Sigmoid colon (tissue), 4 donors: ENCODE measurements around the gene ZNF496.
"Not testable (repeated sequence)": the region's sequence is repeated elsewhere in the genome, so short reads cannot be mapped to it uniquely, and the experiment has no call there.

ENCODE experiments used
- CTCF ChIP-seq, 4 experiments: fragments of 450-650 bp in 3 of 4; fragments of 200-600 bp in 1 of 4; IDR thresholded peaks; one replicate each; pipeline ENCODE4 v1.5.1; 2016 to 2019; ENCODE audit warnings: antibody characterized with exemption in 4 of 4, mild to moderate bottlenecking in 3 of 4, moderate library complexity in 2 of 4
- EP300 ChIP-seq, 4 donors: sonication (generic); formaldehyde crosslinking; IDR thresholded peaks; one replicate each; pipeline ENCODE4 v1.6.1; 2017; ENCODE audit warnings: antibody characterized with exemption in 4 of 4
- POLR2A ChIP-seq, 2 donors: fragments of 450-650 bp; IDR thresholded peaks; one replicate each; pipeline ENCODE4 v1.6.1; 2016; ENCODE audit warnings: antibody characterized with exemption in 2 of 2, mild to moderate bottlenecking in 2 of 2, moderate library complexity in 2 of 2
- POLR2AphosphoS5 ChIP-seq, 4 donors: sonication (generic); formaldehyde crosslinking; IDR thresholded peaks; one replicate each; pipeline ENCODE4 v1.6.1; 2017; ENCODE audit warnings: antibody characterized with exemption in 4 of 4

GRCh38 chr1:247289274-247289892 is 42.3 kb downstream of the ZNF496 start:
- not testable (repeated sequence) for TF ChIP-seq CTCF, POLR2A, POLR2AphosphoS5, EP300 (IDR thresholded peaks at IDR 0.05)
